Measurements from ENCODE around the gene DGKH.
A peak's percentile ranks its signal among the peaks of the same experiment; 100 is the strongest.
"Not testable (repeated sequence)": the region's sequence is repeated elsewhere in the genome, so short reads cannot be mapped to it uniquely, and the experiment has no call there.

DGKH gene

GRCh38 chr13:42168496-42168895, 120.0 kb downstream of the DGKH start:
- no peak for DNase-seq

- no peak for DNase-seq
These were observed 121.6 kb downstream of the DGKH start for GRCh38 chr13:42170029-42170428.

- DNase-seq, result no peak
These were observed 125.4 kb downstream of the DGKH start for GRCh38 chr13:42173789-42174343.

- no peak for DNase-seq
These were observed 126.1 kb downstream of the DGKH start for GRCh38 chr13:42174344-42175162.

GRCh38 chr13:42176294-42176693, 127.8 kb downstream of the DGKH start:
- no peak for DNase-seq

GRCh38 chr13:42177189-42177588, 128.7 kb downstream of the DGKH start:
- DNase-seq, result no peak

GRCh38 chr13:42181381-42181953, 133.0 kb downstream of the DGKH start:
- DNase-seq, result no peak

GRCh38 chr13:42189061-42189460, 140.6 kb downstream of the DGKH start:
- no peak for DNase-seq

- no peak for DNase-seq
These were observed 142.1 kb downstream of the DGKH start for GRCh38 chr13:42190529-42190928.

- peak; percentile 26 for DNase-seq
These were observed 163.4 kb downstream of the DGKH start for GRCh38 chr13:42211704-42212464.

- no peak for DNase-seq
These were observed 166.0 kb downstream of the DGKH start for GRCh38 chr13:42214446-42214845.

GRCh38 chr13:42215578-42216421, 167.4 kb downstream of the DGKH start:
- peak; percentile 46 for DNase-seq

- DNase-seq, result no peak
These were observed 167.9 kb downstream of the DGKH start for GRCh38 chr13:42216422-42216735.

- no peak for DNase-seq
These were observed 170.1 kb downstream of the DGKH start for GRCh38 chr13:42218576-42218975.

- no peak for DNase-seq
These were observed 170.6 kb downstream of the DGKH start for GRCh38 chr13:42219051-42219450.

- no peak for DNase-seq
These were observed 171.4 kb downstream of the DGKH start for GRCh38 chr13:42219876-42220275.

GRCh38 chr13:42221121-42221765, 172.8 kb downstream of the DGKH start:
- DNase-seq, result no peak

GRCh38 chr13:42223681-42224080, 175.2 kb downstream of the DGKH start:
- no peak for DNase-seq

- DNase-seq, result no peak
These were observed 176.6 kb downstream of the DGKH start for GRCh38 chr13:42225051-42225450.

GRCh38 chr13:42226759-42227158, 178.3 kb downstream of the DGKH start:
- not testable (repeated sequence) for DNase-seq

- DNase-seq, result no peak
These were observed 180.1 kb downstream of the DGKH start for GRCh38 chr13:42228527-42228926.

- DNase-seq, result no peak
These were observed 180.8 kb downstream of the DGKH start for GRCh38 chr13:42229287-42229686.

Data from fibroblast of skin of scalp (primary cell).